GM10266 (cell line): ENCODE measurements around the gene SH3RF3.

ENCODE experiments used
- DNase-seq: peaks from one replicate; pipeline ENCODE4 v3.0.0; 2012; ENCODE audit errors: extremely low spot score
- CTCF ChIP-seq: IDR thresholded peaks from 2 replicates; pipeline ENCODE4 v1.5.1; 2012; ENCODE audit warnings: mild to moderate bottlenecking, low read depth; ENCODE audit not compliant: control insufficient read depth, insufficient read depth; ENCODE audit errors: missing control alignments

SH3RF3 gene

GRCh38 chr2:109377976-109378375 lies 249.0 kb downstream of the SH3RF3 start:
- TF ChIP-seq CTCF: no peak
- DNase-seq: no peak

GRCh38 chr2:109378682-109379081 lies 249.7 kb downstream of the SH3RF3 start:
- no peak for TF ChIP-seq CTCF

GRCh38 chr2:109379507-109379906 lies 250.5 kb downstream of the SH3RF3 start:
- DNase-seq: no peak
- TF ChIP-seq CTCF: no peak

More at GRCh38 chr2:109378682-109379081, 249.7 kb downstream of the SH3RF3 start:
- no peak for DNase-seq

- no peak for TF ChIP-seq CTCF
- DNase-seq: no peak
Measured at GRCh38 chr2:109380502-109381326, 251.7 kb downstream of the SH3RF3 start.

GRCh38 chr2:109381327-109381820 lies 252.4 kb downstream of the SH3RF3 start:
- no peak for DNase-seq
- no peak for TF ChIP-seq CTCF

GRCh38 chr2:109382226-109382895 lies 253.4 kb downstream of the SH3RF3 start:
- TF ChIP-seq CTCF: no peak

GRCh38 chr2:109382951-109383350 lies 253.9 kb downstream of the SH3RF3 start:
- DNase-seq: no peak
- TF ChIP-seq CTCF: no peak

More at GRCh38 chr2:109382226-109382895, 253.4 kb downstream of the SH3RF3 start:
- no peak for DNase-seq
